ENCODE measurements around the gene IL6ST.
"Not testable (repeated sequence)": the region's sequence is repeated elsewhere in the genome, so short reads cannot be mapped to it uniquely, and the experiment has no call there.

IL6ST gene

GRCh38 chr5:55960779-55961178 is 34.0 kb downstream of the IL6ST start:
- DNase-seq, result no peak

GRCh38 chr5:55959208-55959607 is 35.6 kb downstream of the IL6ST start:
- no peak for DNase-seq

GRCh38 chr5:55941154-55941553 is 53.6 kb downstream of the IL6ST start:
- DNase-seq, result not testable (repeated sequence)

GRCh38 chr5:55937598-55937997 is 57.2 kb downstream of the IL6ST start:
- not testable (repeated sequence) for DNase-seq

GRCh38 chr5:55936100-55936693 is 58.6 kb downstream of the IL6ST start:
- no peak for DNase-seq

GRCh38 chr5:55935371-55935770 is 59.4 kb downstream of the IL6ST start:
- DNase-seq, result no peak

- DNase-seq, result no peak
These were observed 60.0 kb downstream of the IL6ST start for GRCh38 chr5:55934720-55935119.

GRCh38 chr5:55934115-55934613 is 60.6 kb downstream of the IL6ST start:
- DNase-seq, result no peak

GRCh38 chr5:55933377-55934114 is 61.2 kb downstream of the IL6ST start:
- DNase-seq, result no peak

GRCh38 chr5:55932700-55933099 is 62.1 kb downstream of the IL6ST start:
- DNase-seq, result no peak

- no peak for DNase-seq
These were observed 65.6 kb downstream of the IL6ST start for GRCh38 chr5:55929020-55929799.

GRCh38 chr5:55927861-55928655 is 66.7 kb downstream of the IL6ST start:
- DNase-seq, result no peak

- no peak for DNase-seq
These were observed 68.3 kb downstream of the IL6ST start for GRCh38 chr5:55926476-55926875.

- no peak for DNase-seq
These were observed 69.1 kb downstream of the IL6ST start for GRCh38 chr5:55925712-55926111.

GRCh38 chr5:55925181-55925580 is 69.6 kb downstream of the IL6ST start:
- no peak for DNase-seq

- no peak for DNase-seq
These were observed 70.0 kb downstream of the IL6ST start for GRCh38 chr5:55924744-55925143.

GRCh38 chr5:55923865-55924500 is 70.8 kb downstream of the IL6ST start:
- DNase-seq, result no peak

- DNase-seq, result no peak
These were observed 71.5 kb downstream of the IL6ST start for GRCh38 chr5:55923177-55923771.

GRCh38 chr5:55921617-55922016 is 73.1 kb downstream of the IL6ST start:
- no peak for DNase-seq

- DNase-seq, result no peak
These were observed 74.0 kb downstream of the IL6ST start for GRCh38 chr5:55920784-55921183.

- DNase-seq, result no peak
These were observed 75.1 kb downstream of the IL6ST start for GRCh38 chr5:55919625-55920024.

Measured in cortex of kidney (tissue), 1 donor.